K562 (cell line): ENCODE measurements around the gene CORIN. TPM values are rescaled to one million over a fixed set of nuclear protein-coding genes. Genes with fewer than 3 reads are reported as not detected.

ENCODE experiments used
- ATAC-seq: fragments of 200-7000 bp; cut with Tn5 transposase; 3 replicates; pipeline ENCODE4 v1.9.1; 2020; ENCODE audit warnings: moderate library complexity
- BruUV-seq: library from RNA; stranded (reverse); fragments of 400-500 nt; replicated peaks from 2 replicates; lab custom pipeline; 2021; lab: Mats Ljungman, UMichigan
- CTCF ChIA-PET: fragments of 300-600 bp; formaldehyde crosslinking; extraction: SDS; loops from one replicate; lab custom pipeline; 2021; ENCODE audit warnings: low intra/inter-chr PET ratio; lab: Yijun Ruan, JAX
- POLR2A ChIA-PET: fragments of 300-600, 350-650 bp; sonication (Branson Sonifier 250); formaldehyde crosslinking; extraction: SDS; loops from one replicate; lab custom pipeline; 2021; ENCODE audit warnings: antibody characterized with exemption, inconsistent platforms; lab: Yijun Ruan, JAX
- DNase-seq, 4 experiments: peaks; one replicate each; pipeline versions ENCODE4 v3.0.0 to v3.0.0-alpha.2; 2011 to 2018; ENCODE audit warnings: low spot score in 3 of 4, mixed read lengths in 3 of 4; ENCODE audit errors: extremely low read depth in 1 of 4
- FAIRE-seq: peaks from 2 replicates; lab custom pipeline; 2011; peaks lifted over from hg19 to GRCh38; lab: Jason Lieb, UNC
- H2AFZ ChIP-seq: 2 replicates; pipeline ENCODE4 v1.6.0; 2011; ENCODE audit warnings: low read depth, low read length, control low read depth, inconsistent platforms
- H3K27ac ChIP-seq: fragments of 200-600 bp; 3 replicates; pipeline ENCODE4 v1.8.0; 2011; ENCODE audit warnings: low read depth, mild to moderate bottlenecking, control low read depth, inconsistent platforms, low read length, moderate library complexity, mixed read lengths; ENCODE audit errors: extremely low read depth
- H3K27me3 ChIP-seq, 2 experiments: fragments of 300-600 bp in 1 of 2; 2 replicates in 1 of 2; 3 replicates in 1 of 2; pipeline versions ENCODE4 v1.6.0 to v1.8.0; 2011; ENCODE audit warnings: inconsistent platforms in 2 of 2, low read length in 2 of 2, mild to moderate bottlenecking in 1 of 2, mixed read lengths in 1 of 2, moderate library complexity in 1 of 2; ENCODE audit not compliant: control insufficient read depth in 2 of 2, insufficient read depth in 2 of 2
- H3K36me3 ChIP-seq: fragments of 300-600 bp; 3 replicates; pipeline ENCODE4 v1.8.0; 2011; ENCODE audit warnings: mild to moderate bottlenecking, low read length, inconsistent platforms; ENCODE audit not compliant: control insufficient read depth, insufficient read depth
- H3K4me1 ChIP-seq, 2 experiments: fragments of 200-600 bp in 1 of 2; replicated peaks in 1 of 2; 2 replicates in 1 of 2; 3 replicates in 1 of 2; pipeline versions ENCODE4 v1.5.1 to v1.8.0; 2011; ENCODE audit warnings: inconsistent platforms in 2 of 2, low read length in 2 of 2, mild to moderate bottlenecking in 1 of 2, mixed read lengths in 1 of 2, moderate library complexity in 1 of 2; ENCODE audit not compliant: control insufficient read depth in 2 of 2, insufficient read depth in 2 of 2
- H3K4me2 ChIP-seq: 2 replicates; pipeline ENCODE4 v1.6.1; 2011; ENCODE audit warnings: low read length, control low read depth, inconsistent platforms, mixed read lengths; ENCODE audit not compliant: insufficient read depth
- H3K4me3 ChIP-seq: fragments of 200-600 bp; sonication (generic), shearing (Covaris generic); 2 replicates; pipeline ENCODE4 v1.5.1; 2016; ENCODE audit warnings: control low read depth, inconsistent platforms
- H3K79me2 ChIP-seq: fragments of 200-600 bp; 3 replicates; pipeline ENCODE4 v1.8.0; 2011; ENCODE audit warnings: low read length, inconsistent platforms; ENCODE audit not compliant: control insufficient read depth, insufficient read depth
- H3K9ac ChIP-seq, 2 experiments: 2 replicates each; pipeline versions ENCODE4 v1.6.0 to v1.6.1; 2011; ENCODE audit warnings: low read depth in 2 of 2, low read length in 2 of 2, control low read depth in 1 of 2, inconsistent platforms in 1 of 2, mild to moderate bottlenecking in 1 of 2, mixed read lengths in 1 of 2; ENCODE audit not compliant: insufficient read depth in 1 of 2
- H3K9me1 ChIP-seq: one replicate; pipeline ENCODE4 v1.6.0; 2011; ENCODE audit warnings: inconsistent platforms, mild to moderate bottlenecking, low read length, moderate library complexity; ENCODE audit not compliant: control insufficient read depth, insufficient read depth
- H3K9me3 ChIP-seq: replicated peaks from 2 replicates; pipeline ENCODE4 v1.5.1; 2011; ENCODE audit warnings: low read depth, low read length, inconsistent platforms; ENCODE audit not compliant: control insufficient read depth, insufficient read depth
- H4K20me1 ChIP-seq: replicated peaks from 2 replicates; pipeline ENCODE4 v1.6.1; 2011; ENCODE audit warnings: low read length, inconsistent platforms, mixed read lengths; ENCODE audit not compliant: control insufficient read depth, insufficient read depth
- CBFA2T3 ChIP-seq: fragments of 450-650 bp; IDR thresholded peaks from 2 replicates; pipeline ENCODE4 v1.6.1; 2017
- EP300 ChIP-seq: IDR thresholded peaks from 2 replicates; pipeline ENCODE4 v1.6.1; 2012; ENCODE audit warnings: low read length, improper control_type of control experiment
- FOXO4 ChIP-seq: fragments of 450-650 bp; formaldehyde crosslinking; IDR thresholded peaks from 2 replicates; pipeline ENCODE4 v1.4.0; 2020; ENCODE audit warnings: mild to moderate bottlenecking, moderate library complexity
- HMG20B ChIP-seq: fragments of 250-450 bp; sonication (Bioruptor Pico); IDR thresholded peaks from 2 replicates; pipeline ENCODE4 v1.5.0; 2021; ENCODE audit warnings: mild to moderate bottlenecking
- NR2C1 ChIP-seq, 2 experiments: fragments of 450-650 bp; IDR thresholded peaks; 2 replicates each; pipeline ENCODE4 v1.6.1; 2017; ENCODE audit warnings: mild to moderate bottlenecking in 2 of 2, antibody characterized with exemption in 1 of 2, inconsistent platforms in 1 of 2, missing compliant biosample characterization in 1 of 2, missing genetic modification characterization in 1 of 2
- ZNF584 ChIP-seq: fragments of 200-800 bp; sonication (Bioruptor generic); IDR thresholded peaks from 2 replicates; pipeline ENCODE4 v1.6.1; 2016; ENCODE audit warnings: low read depth, mild to moderate bottlenecking, missing genetic modification characterization, missing compliant biosample characterization
- WGBS: fragments of 100-300 bp; shearing (Covaris generic); methylation state at CpG from one replicate; pipeline ENCODE4 v1.1.6; 2016; ENCODE audit warnings: low coverage, mixed read lengths; ENCODE audit not compliant: insufficient coverage; ENCODE audit errors: missing lambda C conversion rate; 5-methylcytosine and 5-hydroxymethylcytosine counted together
- in situ Hi-C: fragments of 300-500 bp; cut with MboI; formaldehyde crosslinking; loops from 4 replicates; pipeline ENCODE4 v1.15.0; 2018; ENCODE audit warnings: inconsistent platforms, mixed read lengths
- intact Hi-C: fragments of 100-400 bp; cut with micrococcal nuclease; formaldehyde crosslinking; loops from 2 replicates; pipeline ENCODE4 v1.14.2; 2022
- polyA plus RNA-seq, 8 experiments: library from polyadenylated mRNA; depleted of rRNA in 4 of 8; stranded (reverse) in 5 of 8; unstranded in 3 of 8; fragments of >200 nt; fragmentation: Nextera tagmentation in 2 of 8; fragmentation: Illumina TruSeq in 1 of 8; extraction: Ambion mirVana in 2 of 8; extraction: Trizol in 1 of 8; gene quantifications; 2 replicates each; pipeline versions ENCODE4 v1.2.1 to v1.2.3, GENCODE V29; 2011 to 2014; ENCODE audit warnings: inconsistent platforms in 1 of 8, missing spikeins in 1 of 8
- total RNA-seq, 7 experiments: library from RNA; depleted of rRNA in 6 of 7; stranded (reverse); fragments of >200 nt in 6 of 7; fragmentation: Illumina TruSeq in 2 of 7; extraction: Trizol in 2 of 7; gene quantifications; 2 replicates each; pipeline versions ENCODE4 v1.2.1 to v1.2.3, GENCODE V29; 2011 to 2021; ENCODE audit warnings: low replicate concordance in 1 of 7

Gene CORIN
- total and polyA plus RNA-seq, 9 of the 15 experiments (the other 6 are each of a cell fraction or from before 2014, with no cell fraction given): 0.04 to 0.31 (median 0.08) TPM; not detected in 4

GRCh38 chr4:47737326-47737725 is 100.5 kb downstream of the CORIN start:
- BruUV-seq: no TSS peak
- DNase-seq: no peak
- CTCF ChIA-PET: no interaction called here
- Histone ChIP-seq H3K4me1 (no peaks in the 10 kb centered on the region), H3K9ac (no peak overlapping the region), H3K27ac (no peak overlapping the region), H3K79me2 (no peaks in the 10 kb centered on the region), H3K27me3 (no peaks in the 10 kb centered on the region), H3K9me1 (no peaks in the 10 kb centered on the region), H4K20me1 (no peaks in the 10 kb centered on the region), H3K4me3 (no peak overlapping the region), H3K36me3 (no peaks in the 10 kb centered on the region), H3K9me3 (no peaks in the 10 kb centered on the region), H3K4me2 (no peak overlapping the region), H2AFZ (no peak overlapping the region)
- in situ Hi-C loops (no loop called here), intact Hi-C loops (no loop called here)
- POLR2A ChIA-PET: no interaction called here
- no peak for FAIRE-seq
- no peak for ATAC-seq
- TF ChIP-seq FOXO4 (CRISPR knock-in tag): no peak
- no peak for TF ChIP-seq EP300
- no peak for TF ChIP-seq HMG20B (CRISPR knock-in tag)
- TF ChIP-seq ZNF584 (CRISPR knock-in tag): no peak
- 0% methylated on average over 1 of the region's 1 CpG for WGBS

- no TSS peak for BruUV-seq
- H3K9me1 ChIP-seq: no peaks in the 10 kb centered on the region
- ATAC-seq: no peak
- H2AFZ ChIP-seq: no peak overlapping the region
- H3K27me3 ChIP-seq: no peaks in the 10 kb centered on the region; a peak in 1 of 5 replicates
- FAIRE-seq: no peak
- no peak overlapping the region for H3K4me3 ChIP-seq
- no peaks in the 10 kb centered on the region for H3K36me3 ChIP-seq
- H3K9ac ChIP-seq: no peak overlapping the region
- ChIA-PET CTCF (no interaction called here), POLR2A (no interaction called here)
- H3K79me2 ChIP-seq: no peaks in the 10 kb centered on the region
- H3K4me2 ChIP-seq: no peak overlapping the region
- 0% methylated on average over 2 of the region's 2 CpGs for WGBS
- no peak overlapping the region for H3K27ac ChIP-seq
- intact Hi-C loops (no loop called here), in situ Hi-C loops (no loop called here)
- 0 out of 2 replicates have a peak, but pooled peaks have one; percentile 3 for TF ChIP-seq CBFA2T3
- TF ChIP-seq NR2C1 (IDR thresholded peaks at IDR 0.05): no peak
- TF ChIP-seq NR2C1 (tag; IDR thresholded peaks at IDR 0.05): no peak
- H4K20me1 ChIP-seq: no peaks in the 10 kb centered on the region
- no peaks in the 10 kb centered on the region for H3K4me1 ChIP-seq
- DNase-seq: no peak
- no peaks in the 10 kb centered on the region for H3K9me3 ChIP-seq
These were observed 101.3 kb downstream of the CORIN start for GRCh38 chr4:47736555-47736954.
